Neuronal stem cell (in vitro differentiated cells): ENCODE results near the gene HOXC10.

ENCODE experiments used
- DNase-seq: peaks from one replicate; pipeline ENCODE4 v3.0.0-alpha.2; 2013; ENCODE audit warnings: low spot score
- H2AFZ ChIP-seq: one replicate; pipeline ENCODE4 v1.6.1; 2013; ENCODE audit warnings: mild to moderate bottlenecking, low read length, inconsistent platforms
- H2AK5ac ChIP-seq: 2 replicates; pipeline ENCODE4 v1.6.1; 2013; ENCODE audit warnings: low read depth, mild to moderate bottlenecking, inconsistent platforms, low read length, moderate library complexity, mixed read lengths
- H2BK120ac ChIP-seq: 2 replicates; pipeline ENCODE4 v1.6.1; 2013; ENCODE audit warnings: low read depth, mild to moderate bottlenecking, inconsistent platforms, low read length, moderate library complexity, mixed read lengths
- H2BK12ac ChIP-seq: one replicate; pipeline ENCODE4 v1.6.1; 2013; ENCODE audit warnings: low read length, inconsistent platforms
- H2BK15ac ChIP-seq: 2 replicates; pipeline ENCODE4 v1.6.1; 2013; ENCODE audit warnings: mild to moderate bottlenecking, low read length, inconsistent platforms, mixed read lengths
- H2BK5ac ChIP-seq: one replicate; pipeline ENCODE4 v1.6.1; 2013; ENCODE audit warnings: inconsistent platforms, mild to moderate bottlenecking, low read length, moderate library complexity
- H3K14ac ChIP-seq: one replicate; pipeline ENCODE4 v1.6.1; 2013; ENCODE audit warnings: low read length, inconsistent platforms
- H3K18ac ChIP-seq: 2 replicates; pipeline ENCODE4 v1.6.1; 2013; ENCODE audit warnings: low read length, inconsistent platforms
- H3K23ac ChIP-seq: 2 replicates; pipeline ENCODE4 v1.6.1; 2013; ENCODE audit warnings: low read depth, mild to moderate bottlenecking, mixed read lengths, low read length, inconsistent platforms; ENCODE audit not compliant: poor library complexity
- H3K27ac ChIP-seq: replicated peaks from 3 replicates; pipeline ENCODE4 v1.5.1; 2013; ENCODE audit warnings: low read length, inconsistent platforms
- H3K27me3 ChIP-seq, 3 experiments: 2 replicates each; pipeline ENCODE4 v1.6.1; 2013; ENCODE audit warnings: low read length in 3 of 3, mild to moderate bottlenecking in 2 of 3, inconsistent platforms in 1 of 3, low read depth in 1 of 3, mixed read lengths in 1 of 3, moderate library complexity in 1 of 3; ENCODE audit not compliant: control insufficient read depth in 3 of 3, insufficient read depth in 3 of 3
- H3K36me3 ChIP-seq, 2 donors: replicated peaks in 1 of 2; 2 replicates each; pipeline ENCODE4 v1.6.1; 2013; ENCODE audit warnings: low read length in 2 of 2; ENCODE audit not compliant: control insufficient read depth in 2 of 2, insufficient read depth in 2 of 2
- H3K4ac ChIP-seq: 2 replicates; pipeline ENCODE4 v1.6.1; 2013; ENCODE audit warnings: inconsistent platforms, mild to moderate bottlenecking, low read length, moderate library complexity
- H3K4me1 ChIP-seq, 2 donors: 1 replicate in 1 of 2; 2 replicates in 1 of 2; pipeline ENCODE4 v1.6.1; 2013; ENCODE audit warnings: low read length in 2 of 2, low read depth in 1 of 2; ENCODE audit not compliant: control insufficient read depth in 2 of 2, insufficient read depth in 1 of 2
- H3K4me2 ChIP-seq: one replicate; pipeline ENCODE4 v1.6.1; 2013; ENCODE audit warnings: mild to moderate bottlenecking, low read length, inconsistent platforms; ENCODE audit not compliant: insufficient read depth, poor library complexity, severe bottlenecking
- H3K4me3 ChIP-seq, 2 donors: 2 replicates each; pipeline ENCODE4 v1.5.1; 2013; ENCODE audit warnings: low read length in 2 of 2, mild to moderate bottlenecking in 2 of 2, inconsistent platforms in 1 of 2, moderate library complexity in 1 of 2
- H3K79me1 ChIP-seq: one replicate; pipeline ENCODE4 v1.6.1; 2013; ENCODE audit warnings: low read depth, mild to moderate bottlenecking, inconsistent platforms, low read length, moderate library complexity
- H3K9ac ChIP-seq: one replicate; pipeline ENCODE4 v1.6.1; 2013; ENCODE audit warnings: mild to moderate bottlenecking, low read depth, low read length, inconsistent platforms; ENCODE audit not compliant: poor library complexity
- H3K9me3 ChIP-seq, 2 donors: replicated peaks in 1 of 2; 2 replicates each; pipeline versions ENCODE3 to v1.6.1; 2013; ENCODE audit warnings: low read length in 2 of 2, mild to moderate bottlenecking in 2 of 2, inconsistent platforms in 1 of 2, low read depth in 1 of 2, mixed read lengths in 1 of 2, moderate library complexity in 1 of 2; ENCODE audit not compliant: control insufficient read depth in 2 of 2, insufficient read depth in 1 of 2
- H4K8ac ChIP-seq: one replicate; pipeline ENCODE4 v1.6.1; 2013; ENCODE audit warnings: low read depth, mild to moderate bottlenecking, inconsistent platforms, low read length, moderate library complexity
- H4K91ac ChIP-seq: one replicate; pipeline ENCODE4 v1.6.1; 2013; ENCODE audit warnings: low read length, low read depth, mild to moderate bottlenecking, inconsistent platforms; ENCODE audit not compliant: poor library complexity
- WGBS, 2 donors: extraction: QIAGEN DNeasy Blood & Tissue Kit; methylation state at CpG; one replicate each; pipeline ENCODE4 v1.1.7; 2013; ENCODE audit warnings: missing lambda C conversion rate in 2 of 2, mixed read lengths in 1 of 2; ENCODE audit not compliant: insufficient read length in 2 of 2, insufficient replicate concordance in 1 of 2; ENCODE audit errors: extremely low coverage in 2 of 2; 5-methylcytosine and 5-hydroxymethylcytosine counted together

The HOXC10 gene

DNA sequence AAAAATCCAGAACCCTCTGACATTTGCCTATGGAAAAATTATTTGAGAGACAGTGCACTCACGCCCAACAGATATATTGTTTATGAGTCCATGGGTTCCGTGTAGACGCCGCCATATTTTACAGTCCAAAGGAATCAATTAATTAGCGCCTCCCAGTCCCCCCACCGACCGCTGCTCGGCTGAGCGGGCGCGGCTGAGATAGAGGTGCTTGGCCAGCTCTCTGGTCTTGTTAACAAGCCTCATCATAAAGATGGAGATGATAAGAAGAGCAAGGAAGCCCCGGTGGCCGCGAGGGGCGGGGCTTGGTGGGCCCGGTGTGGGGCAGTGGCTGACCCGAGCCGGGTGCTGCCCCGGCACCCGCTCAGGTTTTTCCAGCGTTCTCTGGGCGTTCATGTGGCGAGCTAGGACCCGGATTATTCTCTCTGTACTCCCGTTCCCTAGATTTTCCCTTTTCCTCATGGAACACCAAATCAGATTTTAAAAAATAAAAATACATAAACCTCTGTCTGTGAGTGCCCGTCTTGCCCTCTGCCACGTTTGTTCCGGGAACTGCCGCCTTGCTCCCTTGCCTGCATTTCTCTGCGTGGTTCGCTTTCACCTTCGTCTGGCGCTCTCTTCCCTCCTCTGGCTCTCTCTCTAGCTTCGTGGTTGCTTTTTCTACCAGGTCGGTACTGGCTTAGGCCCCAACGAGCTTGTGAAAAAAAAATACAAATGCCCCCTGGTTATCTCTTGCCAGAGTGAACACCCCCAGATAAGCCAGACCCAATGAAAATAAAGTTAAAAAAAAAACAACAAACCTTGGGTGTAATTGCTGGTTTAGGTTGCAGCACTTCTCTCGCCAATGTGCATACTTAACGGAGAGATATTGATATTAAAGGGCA is 21.3 kb upstream of the HOXC10 start:
- Histone ChIP-seq H2AK5ac (no peak overlapping the region), H2BK15ac (no peak overlapping the region), H3K4me3 (no peak overlapping the region), H3K18ac (no peak overlapping the region), H3K27ac (no peak overlapping the region), H2BK5ac (no peak overlapping the region), H3K79me1 (no peaks in the 10 kb centered on the region), H3K14ac (no peak overlapping the region), H2BK120ac (no peak overlapping the region), H3K27me3 (peaks cover 62 to 100% (median 97%) of the 10 kb centered on the region in 3 experiments), H3K36me3 (no peaks in the 10 kb centered on the region), H4K91ac (no peak overlapping the region), H3K4ac (no peak overlapping the region), H3K4me1 (no peaks in the 10 kb centered on the region), H4K8ac (no peak overlapping the region), H3K9ac (no peak overlapping the region), H2AFZ (no peak overlapping the region), H2BK12ac (no peak overlapping the region), H3K23ac (peak overlapping the region; percentile 76), H3K4me2 (no peak overlapping the region), H3K9me3 (peaks cover 0 to 6% of the 10 kb centered on the region in 2 donors)
- WGBS, 2 donors, result no CpG with 5 or more reads among the region's 38 CpGs
- no peak for DNase-seq

DNA sequence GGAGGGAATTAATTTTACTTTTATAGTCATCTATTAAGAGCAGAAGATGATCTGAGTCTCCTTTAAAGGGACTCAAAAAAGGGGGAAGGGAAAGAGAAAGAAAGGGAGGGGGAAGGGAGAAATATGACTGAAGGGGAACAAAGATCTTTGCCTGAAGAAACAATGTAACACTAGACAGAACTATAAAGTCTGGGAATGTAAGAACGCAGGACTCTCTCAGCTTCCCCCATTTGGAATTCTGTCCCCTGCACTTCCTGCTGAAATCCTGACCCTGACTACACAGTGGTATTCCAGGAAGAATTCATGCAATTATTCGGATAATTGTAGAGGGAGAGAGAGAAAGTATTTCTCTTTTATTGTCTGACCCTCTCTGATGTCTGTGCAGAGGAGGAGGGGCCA is 20.6 kb upstream of the HOXC10 start:
- Histone ChIP-seq H3K4me3 (no peak overlapping the region), H2BK5ac (no peak overlapping the region), H4K8ac (no peak overlapping the region), H3K4me1 (no peaks in the 10 kb centered on the region), H4K91ac (no peak overlapping the region), H2BK15ac (no peak overlapping the region), H3K14ac (no peak overlapping the region), H3K18ac (no peak overlapping the region), H3K23ac (no peak overlapping the region), H3K79me1 (no peaks in the 10 kb centered on the region), H3K4ac (no peak overlapping the region), H3K36me3 (no peaks in the 10 kb centered on the region), H3K27ac (no peak overlapping the region), H3K9ac (no peak overlapping the region), H3K4me2 (no peak overlapping the region), H3K27me3 (peaks cover 65 to 100% (median 99%) of the 10 kb centered on the region in 3 experiments), H2BK12ac (no peak overlapping the region), H2AFZ (no peak overlapping the region), H3K9me3 (peaks cover 0 to 5% of the 10 kb centered on the region in 2 donors), H2AK5ac (no peak overlapping the region), H2BK120ac (no peak overlapping the region)
- WGBS, 2 donors, result no CpG with 5 or more reads among the region's 2 CpGs
- DNase-seq, result no peak

DNA sequence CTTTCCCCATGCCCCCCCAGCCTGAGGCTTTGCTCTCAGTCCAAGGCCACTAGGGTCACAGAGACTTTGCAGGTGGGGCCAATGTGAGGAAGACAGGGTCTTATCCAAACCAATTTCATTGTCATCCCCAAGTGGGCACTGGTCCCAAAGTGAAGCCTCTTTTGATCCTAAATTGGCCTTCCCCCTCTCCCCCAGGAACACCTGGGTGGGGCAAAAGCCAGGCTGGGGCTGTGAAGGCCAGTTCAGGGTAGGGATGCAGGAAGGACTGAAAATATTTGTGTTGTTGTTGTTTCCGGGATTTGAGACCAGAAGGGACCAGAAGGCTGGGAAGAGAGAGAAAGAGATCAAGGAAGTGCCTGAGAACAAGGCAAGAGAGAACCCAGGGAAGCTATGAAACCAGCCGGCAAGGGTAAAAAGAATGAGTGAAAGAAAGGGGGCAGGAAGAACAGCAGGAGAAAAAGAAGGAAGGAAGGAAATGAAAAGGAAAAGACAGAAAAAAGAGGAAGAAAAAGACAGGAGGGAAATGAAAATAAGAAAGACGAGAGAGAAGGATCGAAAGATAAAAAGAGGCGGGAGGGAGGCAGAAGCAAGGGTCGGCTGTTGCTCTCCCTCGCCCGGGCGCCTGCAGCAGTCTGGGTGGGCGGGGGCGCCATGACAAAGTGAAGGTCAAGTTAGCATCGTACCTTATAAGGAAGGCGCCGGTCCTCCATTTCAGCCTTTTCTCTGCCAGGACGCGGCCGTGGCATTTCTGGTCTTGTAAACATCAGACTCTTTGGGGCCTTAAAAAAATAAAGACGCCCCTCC is 19.5 kb upstream of the HOXC10 start:
- H3K14ac ChIP-seq, result no peak overlapping the region
- H2BK15ac ChIP-seq, result no peak overlapping the region
- H3K4me1 ChIP-seq, result no peaks in the 10 kb centered on the region
- no peak overlapping the region for H3K4me3 ChIP-seq
- no peak overlapping the region for H2BK120ac ChIP-seq
- H3K36me3 ChIP-seq, result no peaks in the 10 kb centered on the region
- no peak overlapping the region for H3K27ac ChIP-seq
- no peak overlapping the region for H3K4me2 ChIP-seq
- H2AFZ ChIP-seq, result no peak overlapping the region
- no peak overlapping the region for H3K4ac ChIP-seq
- H4K91ac ChIP-seq, result no peak overlapping the region
- no peak overlapping the region for H3K18ac ChIP-seq
- no peak overlapping the region for H2AK5ac ChIP-seq
- H3K27me3 ChIP-seq, result peaks cover 63 to 100% (median 99%) of the 10 kb centered on the region in 3 experiments
- WGBS, 2 donors, result no CpG with 5 or more reads among the region's 18 CpGs
- peaks cover 0 to 3% of the 10 kb centered on the region in 2 donors for H3K9me3 ChIP-seq
- H2BK12ac ChIP-seq, result no peak overlapping the region
- no peak overlapping the region for H3K23ac ChIP-seq
- H3K9ac ChIP-seq, result no peak overlapping the region
- no peak overlapping the region for H2BK5ac ChIP-seq
- H3K79me1 ChIP-seq, result no peaks in the 10 kb centered on the region
- DNase-seq, result no peak
- H4K8ac ChIP-seq, result no peak overlapping the region

DNA sequence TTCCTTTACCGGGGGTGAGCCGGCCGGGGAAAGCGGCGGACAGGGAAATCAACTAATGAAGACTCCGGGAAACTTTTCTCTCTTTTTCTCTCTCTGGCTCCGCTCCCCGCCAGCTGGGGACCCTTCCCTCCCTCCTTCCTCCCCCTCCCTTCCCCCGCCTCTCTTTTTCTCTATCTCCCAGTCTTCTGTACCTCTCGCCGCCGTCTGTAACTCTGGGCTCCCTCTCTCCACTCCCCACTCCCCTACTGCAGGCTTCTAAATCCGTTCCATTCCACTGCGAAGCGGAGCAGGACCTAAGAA is 18.9 kb upstream of the HOXC10 start:
- Histone ChIP-seq H3K9ac (no peak overlapping the region), H4K8ac (no peak overlapping the region), H3K4ac (no peak overlapping the region), H2BK15ac (no peak overlapping the region), H3K4me2 (no peak overlapping the region), H3K18ac (no peak overlapping the region), H3K4me1 (no peaks in the 10 kb centered on the region), H2BK120ac (no peak overlapping the region), H3K27me3 (peaks cover 63 to 100% (median 99%) of the 10 kb centered on the region in 3 experiments), H2AFZ (no peak overlapping the region), H2AK5ac (no peak overlapping the region), H2BK5ac (no peak overlapping the region), H3K27ac (no peak overlapping the region), H3K36me3 (no peaks in the 10 kb centered on the region), H3K14ac (no peak overlapping the region), H3K4me3 (no peak overlapping the region), H4K91ac (no peak overlapping the region), H3K23ac (no peak overlapping the region), H3K9me3 (peaks cover 0 to 5% of the 10 kb centered on the region in 2 donors), H3K79me1 (no peaks in the 10 kb centered on the region), H2BK12ac (no peak overlapping the region)
- no CpG with 5 or more reads among the region's 15 CpGs for WGBS, 2 donors
- no peak for DNase-seq
